CD4-positive, alpha-beta T cell treated with Interleukin-10 for 1 hour (primary cell): ENCODE results near the gene GPATCH2.
"Not testable (repeated sequence)": the region's sequence is repeated elsewhere in the genome, so short reads cannot be mapped to it uniquely, and the experiment has no call there.

Experiments
- DNase-seq: peaks from one replicate; pipeline ENCODE4 v3.0.0-alpha.2; 2020

GPATCH2 gene

GRCh38 chr1:217435204-217435603 is 195.7 kb downstream of the GPATCH2 start:
- no peak for DNase-seq

- DNase-seq = no peak
Measured at GRCh38 chr1:217433664-217434063, 197.2 kb downstream of the GPATCH2 start.

GRCh38 chr1:217432339-217432738 is 198.6 kb downstream of the GPATCH2 start:
- DNase-seq = no peak

- no peak for DNase-seq
Measured at GRCh38 chr1:217431395-217431794, 199.5 kb downstream of the GPATCH2 start.

GRCh38 chr1:217425422-217425821 is 205.5 kb downstream of the GPATCH2 start:
- DNase-seq = no peak

GRCh38 chr1:217419194-217419551 is 211.7 kb downstream of the GPATCH2 start:
- no peak for DNase-seq

GRCh38 chr1:217418269-217419193 is 212.4 kb downstream of the GPATCH2 start:
- no peak for DNase-seq

GRCh38 chr1:217417363-217417762 is 213.5 kb downstream of the GPATCH2 start:
- no peak for DNase-seq

GRCh38 chr1:217407534-217408001 is 223.3 kb downstream of the GPATCH2 start:
- no peak for DNase-seq

- no peak for DNase-seq
Measured at GRCh38 chr1:217403026-217403720, 227.7 kb downstream of the GPATCH2 start.

GRCh38 chr1:217402301-217402700 is 228.6 kb downstream of the GPATCH2 start:
- no peak for DNase-seq

GRCh38 chr1:217393896-217394295 is 237.0 kb downstream of the GPATCH2 start:
- DNase-seq = no peak

- no peak for DNase-seq
Measured at GRCh38 chr1:217392441-217392840, 238.4 kb downstream of the GPATCH2 start.

GRCh38 chr1:217389895-217390294 is 241.0 kb downstream of the GPATCH2 start:
- DNase-seq = no peak

- DNase-seq = no peak
Measured at GRCh38 chr1:217388522-217389065, 242.3 kb downstream of the GPATCH2 start.

- DNase-seq = not testable (repeated sequence)
Measured at GRCh38 chr1:217381773-217382172, 249.1 kb downstream of the GPATCH2 start.

- DNase-seq = not testable (repeated sequence)
Measured at GRCh38 chr1:217379804-217380203, 251.1 kb downstream of the GPATCH2 start.

- DNase-seq = no peak
Measured at GRCh38 chr1:217379336-217379735, 251.6 kb downstream of the GPATCH2 start.
